ENCODE results near the gene PPBP.

PPBP gene, protein sequence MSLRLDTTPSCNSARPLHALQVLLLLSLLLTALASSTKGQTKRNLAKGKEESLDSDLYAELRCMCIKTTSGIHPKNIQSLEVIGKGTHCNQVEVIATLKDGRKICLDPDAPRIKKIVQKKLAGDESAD

DNA sequence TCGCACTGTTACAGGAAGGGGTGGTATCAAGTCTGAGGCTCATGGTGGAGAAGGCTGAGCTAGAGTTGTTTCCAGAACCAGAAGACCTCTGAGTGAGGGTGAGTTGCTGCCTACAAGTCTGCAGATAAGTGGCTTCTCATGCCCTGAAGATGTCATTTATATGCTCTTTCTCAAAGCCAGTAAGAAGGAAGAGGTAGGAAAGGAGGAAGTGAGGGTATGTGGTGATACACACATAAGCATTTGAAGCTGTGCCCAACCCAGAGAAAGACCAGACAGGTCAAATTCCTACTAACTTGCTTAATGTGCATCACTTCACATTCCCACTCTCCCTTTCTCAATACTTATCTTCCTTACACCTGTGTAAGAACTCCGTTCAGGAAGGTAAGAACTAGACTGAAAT lies at the start of gene PPBP:
PPBP (minus strand) TSS at position 130 of the 400 bp plus-strand sequence; CDS start at position 43, 87 bp downstream.
- DNase-seq (ENCODE audit: low read depth): no peak

DNA sequence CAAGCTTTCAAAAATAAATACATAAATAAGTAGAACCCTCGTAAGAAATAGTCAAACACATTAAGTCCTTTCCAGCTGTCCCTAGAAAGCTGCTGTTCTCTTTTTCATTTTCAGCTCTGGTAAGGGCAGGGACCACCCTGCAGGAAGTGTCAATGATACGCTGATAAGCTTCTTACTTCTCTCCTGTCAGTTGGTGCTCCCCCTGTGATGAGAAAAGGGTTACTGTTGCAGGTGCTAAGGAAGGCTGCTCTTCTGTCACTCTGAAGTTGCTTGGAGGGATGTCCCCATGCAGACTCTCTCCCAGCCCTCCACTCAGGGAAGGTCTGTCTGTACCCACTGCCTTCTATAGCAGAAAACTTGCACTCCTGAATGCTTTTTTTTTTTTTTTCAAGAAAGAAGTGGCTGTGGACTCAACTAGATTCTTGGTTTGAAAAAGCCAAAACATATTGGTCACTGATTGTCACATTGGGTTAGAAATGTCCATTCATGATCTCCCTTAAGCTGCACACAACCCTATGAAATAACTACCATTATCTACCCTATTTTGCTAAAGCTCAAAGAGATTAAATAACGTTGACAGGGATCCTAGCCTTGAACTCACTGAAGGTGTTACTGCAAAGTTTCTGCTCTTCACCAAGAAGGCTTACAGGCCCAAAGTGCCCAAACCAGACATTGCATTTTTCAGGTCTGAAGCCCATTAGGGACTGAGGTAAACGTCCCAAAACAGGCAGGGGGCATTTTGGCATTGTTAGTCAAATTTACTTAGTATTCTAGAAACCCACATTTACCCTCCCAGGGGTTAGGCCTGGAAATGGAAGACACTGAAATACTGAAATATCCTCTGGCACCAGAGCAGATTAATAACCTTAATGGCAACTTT lies 49.3 kb upstream of the PPBP start:
- no peak for DNase-seq (ENCODE audit: low read depth)

DNA sequence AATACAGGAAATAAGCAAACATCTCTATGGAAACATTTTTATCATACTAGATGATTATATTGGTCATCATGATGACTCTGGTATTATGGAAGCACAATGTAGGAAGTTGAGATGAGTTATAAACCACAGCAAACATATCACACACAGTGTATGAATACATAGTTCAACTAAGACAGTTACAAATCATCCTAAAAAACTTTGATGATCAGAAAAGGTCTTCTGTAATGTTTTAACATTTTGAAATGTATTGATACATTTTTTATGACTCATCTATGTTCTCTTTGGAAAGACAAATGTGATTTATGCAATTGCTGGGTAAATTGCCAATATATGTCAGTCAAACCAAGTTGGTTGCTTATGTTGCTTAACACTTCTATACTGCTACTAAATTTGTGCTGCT lies 45.7 kb upstream of the PPBP start:
- DNase-seq (ENCODE audit: low read depth): peak; percentile 49

DNA sequence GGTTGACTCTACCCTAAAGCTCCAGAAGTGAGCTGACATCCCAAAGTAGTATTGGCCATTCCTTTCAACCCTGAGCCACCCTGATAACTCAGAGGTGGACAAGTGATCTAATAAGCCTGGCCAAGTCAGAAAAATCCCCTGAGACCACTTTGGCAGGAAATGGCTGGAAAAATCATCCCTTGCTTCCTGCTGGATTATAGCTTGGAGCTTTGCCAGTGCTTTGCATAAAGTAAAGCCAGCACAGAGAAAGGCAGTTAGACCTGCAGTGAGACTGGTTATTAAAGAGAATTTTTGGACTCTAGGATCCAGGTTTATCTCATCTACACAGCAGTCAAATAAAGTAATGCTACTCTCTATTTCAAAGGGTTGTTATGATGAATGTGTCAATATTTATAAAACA lies 44.1 kb upstream of the PPBP start:
- no peak for DNase-seq (ENCODE audit: low read depth)

DNA sequence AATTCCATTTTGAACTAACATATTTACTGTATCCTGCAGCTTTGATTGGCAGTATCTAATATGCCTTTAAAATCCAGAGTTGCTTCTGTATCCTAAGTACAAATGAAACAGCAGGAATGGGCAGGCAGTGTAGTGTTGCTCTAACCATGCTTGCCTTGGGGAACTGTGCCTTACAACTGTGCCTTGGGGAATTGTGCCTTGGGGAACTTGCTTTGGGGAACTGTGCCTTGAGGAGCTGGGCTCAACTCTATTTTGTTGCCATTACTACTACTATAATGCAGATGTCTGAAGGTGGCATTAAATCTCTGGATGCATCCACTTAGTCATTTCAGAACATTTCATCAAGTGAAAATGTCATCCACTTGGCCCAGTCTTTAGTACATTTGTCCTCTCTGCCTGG lies 43.6 kb upstream of the PPBP start:
- no peak for DNase-seq (ENCODE audit: low read depth)

DNA sequence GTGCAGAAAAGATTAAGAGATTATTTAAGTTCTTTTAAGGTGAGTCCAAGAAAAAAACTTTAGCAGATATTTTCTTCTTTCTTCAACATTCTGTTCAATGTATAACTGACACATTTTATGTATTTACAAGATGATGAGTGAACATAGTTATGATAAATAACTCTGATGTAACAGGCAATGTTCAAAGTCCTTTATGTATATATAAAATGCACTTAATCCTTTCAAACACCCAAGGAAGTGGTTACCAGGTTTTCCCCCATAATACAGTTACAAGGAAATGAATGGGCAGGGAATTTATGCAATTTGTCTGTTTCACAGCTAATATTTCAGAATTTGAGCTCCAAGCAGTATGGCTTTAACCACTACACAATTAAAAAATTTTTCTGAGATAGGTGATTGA lies 42.3 kb upstream of the PPBP start:
- no peak for DNase-seq (ENCODE audit: low read depth)

DNA sequence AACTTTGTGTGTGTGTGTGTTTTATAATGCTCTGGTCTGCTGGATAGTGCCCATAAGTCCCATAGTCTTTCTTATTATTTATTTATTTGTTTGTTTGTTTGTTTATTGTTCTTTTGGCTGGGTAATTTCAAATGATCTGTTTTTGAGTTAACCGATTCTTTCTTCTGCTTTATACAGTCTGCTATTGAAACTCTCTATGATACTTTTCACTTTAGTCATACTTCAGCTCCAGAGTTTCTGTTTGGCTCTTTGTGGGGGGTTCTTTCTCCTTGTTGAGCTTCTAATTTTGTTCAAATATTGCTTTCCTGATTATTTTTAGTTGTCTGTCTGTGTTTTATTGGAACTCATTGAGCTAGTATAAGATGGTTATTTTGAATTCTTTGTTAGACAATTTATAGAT lies 40.5 kb upstream of the PPBP start:
- DNase-seq (ENCODE audit: low read depth): no peak

DNA sequence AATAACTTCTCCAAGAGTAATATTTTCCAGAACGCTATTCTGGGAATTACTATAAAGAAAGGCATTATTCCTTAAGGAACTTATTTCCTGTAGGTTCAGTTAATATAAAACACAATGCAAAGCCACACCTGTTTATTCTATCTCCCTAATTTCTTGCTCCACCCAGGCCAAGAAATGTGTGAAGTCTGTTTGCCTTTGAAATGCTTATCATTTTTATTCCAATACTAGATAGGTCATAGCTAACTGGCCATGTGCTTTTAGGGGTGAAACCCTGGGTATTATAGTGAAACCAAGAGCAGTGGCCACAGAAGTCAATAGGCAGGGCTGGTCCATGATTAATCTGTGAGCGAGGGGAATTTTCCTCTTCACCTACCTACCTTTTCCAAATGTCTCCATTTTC lies 35.7 kb upstream of the PPBP start:
- no peak for DNase-seq (ENCODE audit: low read depth)

DNA sequence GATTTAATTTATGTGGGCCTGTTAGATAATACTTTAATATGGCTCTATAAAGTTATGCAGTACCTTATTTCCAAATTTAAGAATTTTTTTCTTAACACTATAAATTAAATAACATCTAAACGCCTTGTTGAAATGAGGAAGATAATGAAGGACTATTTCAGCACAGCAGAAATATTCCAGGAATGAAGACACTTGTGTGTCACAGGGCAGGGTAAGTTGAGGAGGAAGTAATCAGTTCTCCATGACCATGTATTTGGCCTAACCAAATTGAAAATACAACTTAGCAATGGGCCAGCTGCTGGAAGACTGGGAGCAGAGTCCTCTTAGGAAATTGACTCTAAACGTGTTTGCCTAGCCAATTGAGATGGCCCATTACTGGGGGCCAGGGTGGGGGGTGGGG lies 33.6 kb upstream of the PPBP start:
- no peak for DNase-seq (ENCODE audit: low read depth)

DNA sequence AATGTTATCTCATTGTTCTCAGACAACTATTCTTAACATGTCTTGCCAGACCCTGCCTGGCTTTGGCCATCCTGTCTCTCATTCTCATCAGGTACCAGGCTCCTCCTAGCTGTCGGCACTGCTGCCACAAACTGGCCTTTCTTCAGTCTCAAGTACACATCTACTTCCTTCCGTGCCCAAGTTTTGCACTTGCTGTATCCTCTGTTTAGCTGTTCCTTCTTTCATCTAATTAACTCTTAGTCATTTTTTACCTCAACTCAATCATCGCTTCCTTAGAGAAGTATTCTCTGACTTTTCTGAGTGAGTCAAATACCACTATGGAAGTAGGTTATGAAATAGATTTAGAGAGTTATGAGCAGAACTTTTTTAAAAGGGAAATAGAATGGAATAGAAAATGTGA lies 30.8 kb upstream of the PPBP start:
- no peak for DNase-seq (ENCODE audit: low read depth)

DNA sequence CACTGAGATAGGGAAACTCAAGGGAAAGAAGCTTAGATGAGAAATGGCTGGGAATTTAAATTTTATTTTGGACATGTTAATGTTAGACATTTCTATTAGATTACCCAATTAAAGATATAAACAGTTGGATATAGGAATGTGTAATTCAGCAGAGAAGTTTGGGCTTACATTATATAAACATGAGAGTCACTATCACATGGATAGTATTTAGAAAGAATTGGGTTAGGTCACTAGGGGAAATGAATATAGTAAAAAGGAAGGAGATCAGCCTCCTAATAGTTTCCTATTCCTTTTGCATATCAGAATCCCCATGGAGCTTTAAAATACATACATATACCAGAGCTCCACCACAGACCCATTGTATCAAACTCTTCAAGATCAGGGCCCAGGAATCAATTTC lies 30.1 kb upstream of the PPBP start:
- DNase-seq (ENCODE audit: low read depth): no peak

DNA sequence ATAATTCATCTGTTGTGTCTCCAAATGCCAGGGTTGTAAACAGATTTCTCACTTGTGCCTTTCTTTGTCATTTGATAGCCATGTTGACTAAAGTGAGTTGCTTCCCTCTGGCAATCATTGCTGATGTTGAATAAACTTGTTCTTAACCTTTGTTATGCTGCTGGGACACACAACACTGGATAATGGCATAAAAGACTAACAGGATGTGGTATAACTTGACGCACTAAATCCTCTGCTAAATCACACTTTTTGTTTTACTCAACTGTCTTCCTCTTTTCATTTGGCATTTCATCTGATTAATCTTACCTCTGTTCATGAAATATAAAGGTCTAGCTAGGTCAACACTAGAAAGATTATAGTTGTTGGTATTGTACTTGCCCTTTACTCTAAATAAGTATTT lies 28.1 kb upstream of the PPBP start:
- no peak for DNase-seq (ENCODE audit: low read depth)

DNA sequence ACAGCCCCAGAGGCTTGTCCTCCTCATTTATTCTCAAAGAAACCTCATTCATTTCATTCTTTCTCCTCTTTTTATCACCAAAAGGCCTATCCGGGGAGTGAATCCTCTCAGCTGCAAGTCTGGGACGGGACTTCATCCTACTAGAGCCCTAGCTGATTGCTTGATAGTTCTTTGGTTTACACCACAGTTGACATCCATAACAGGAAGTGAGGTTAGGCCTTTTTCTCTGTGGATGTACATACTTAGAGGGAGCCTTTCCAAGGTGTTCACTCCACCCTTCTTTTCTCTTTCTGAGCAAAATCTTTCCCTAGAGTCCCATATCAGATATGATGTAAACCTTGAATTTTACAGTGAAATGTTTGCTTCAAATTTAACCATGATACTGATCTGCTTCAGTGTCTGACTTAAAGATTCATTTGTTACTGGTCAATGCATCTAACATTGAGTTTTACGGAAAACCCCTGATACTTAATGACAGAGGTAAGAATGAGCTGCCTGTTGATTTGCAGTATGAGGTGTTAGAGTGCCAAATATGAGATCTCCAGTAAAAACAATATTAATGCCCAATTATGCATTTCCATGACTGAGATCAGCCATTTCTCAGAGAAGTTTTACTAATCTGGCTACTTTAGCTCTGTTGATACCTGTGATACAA lies 27.3 kb upstream of the PPBP start:
- DNase-seq (ENCODE audit: low read depth): no peak

DNA sequence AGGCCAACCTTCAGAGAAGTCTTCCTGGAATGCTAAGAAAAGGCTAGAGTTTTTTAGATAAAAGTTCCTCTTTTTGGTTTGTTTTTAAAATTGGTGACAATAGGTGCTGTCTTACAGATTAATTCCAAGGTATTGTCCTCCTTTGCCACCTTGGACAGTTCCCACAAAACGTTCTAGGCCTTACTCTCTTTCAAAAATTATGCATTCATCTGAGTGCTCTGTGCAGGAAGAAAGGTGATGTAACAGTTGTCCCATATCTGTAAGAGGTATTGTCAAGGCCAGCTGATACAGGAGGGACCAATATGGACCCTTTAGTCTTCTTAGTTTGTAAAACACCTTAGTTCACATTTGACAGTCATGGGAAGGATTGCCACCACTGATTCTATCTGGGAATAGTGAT lies 26.3 kb upstream of the PPBP start:
- no peak for DNase-seq (ENCODE audit: low read depth)

DNA sequence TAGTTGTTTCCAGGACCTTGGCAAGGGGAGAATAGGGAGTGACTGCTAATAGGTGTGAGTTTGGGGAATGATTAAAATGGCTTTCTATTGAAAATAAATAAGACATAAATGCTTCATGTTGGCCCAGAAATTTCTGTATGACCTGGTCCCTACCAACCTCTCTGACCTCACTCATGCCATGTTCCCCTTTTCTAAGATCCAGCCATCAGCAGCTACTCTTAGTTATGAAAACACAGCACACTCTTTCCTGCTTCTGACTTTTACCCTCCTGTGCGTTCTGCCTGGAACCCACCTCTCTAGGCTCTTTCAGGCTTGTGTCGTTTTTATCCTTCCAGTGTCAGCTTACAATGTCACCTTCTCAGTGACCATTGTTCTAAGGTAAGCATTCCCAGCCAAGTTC lies 25.3 kb upstream of the PPBP start:
- no peak for DNase-seq (ENCODE audit: low read depth)

DNA sequence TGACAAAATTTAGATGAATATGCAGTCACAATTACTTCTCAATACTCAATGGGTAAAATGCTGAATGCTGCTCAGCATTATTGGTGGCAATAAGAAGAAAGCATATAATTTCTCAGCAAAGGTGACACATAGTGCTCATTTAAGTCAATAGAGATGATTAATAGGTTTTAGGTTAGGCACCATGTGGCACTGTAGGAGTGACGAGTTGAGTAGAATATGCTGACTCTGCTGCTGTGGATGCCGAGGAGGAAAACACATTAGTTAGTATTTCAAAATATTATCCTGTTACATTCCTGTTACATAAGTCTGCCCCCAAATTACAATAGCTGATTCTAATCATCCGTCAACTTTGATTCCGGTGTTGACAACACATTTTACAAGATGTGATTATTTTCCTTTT lies 24.1 kb upstream of the PPBP start:
- no peak for DNase-seq (ENCODE audit: low read depth)

DNA sequence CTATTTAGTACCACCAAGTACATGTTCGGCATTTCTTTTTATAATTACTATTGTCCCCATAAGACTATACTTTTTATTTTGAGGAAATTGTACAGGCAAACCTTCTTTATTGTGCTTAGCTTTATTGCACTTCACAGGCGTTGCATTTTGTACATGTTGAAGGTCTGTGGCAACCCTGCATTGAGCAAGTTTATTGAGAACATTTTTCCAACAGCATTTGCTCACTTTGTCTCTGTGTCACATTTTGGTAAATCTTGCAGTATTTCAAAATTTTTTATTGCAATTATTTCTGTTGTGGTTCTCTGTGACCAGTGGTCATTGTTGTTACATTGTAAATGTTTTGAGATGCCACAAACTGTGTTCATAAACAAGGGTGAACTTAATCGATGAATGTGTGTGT lies 21.3 kb upstream of the PPBP start:
- no peak for DNase-seq (ENCODE audit: low read depth)

DNA sequence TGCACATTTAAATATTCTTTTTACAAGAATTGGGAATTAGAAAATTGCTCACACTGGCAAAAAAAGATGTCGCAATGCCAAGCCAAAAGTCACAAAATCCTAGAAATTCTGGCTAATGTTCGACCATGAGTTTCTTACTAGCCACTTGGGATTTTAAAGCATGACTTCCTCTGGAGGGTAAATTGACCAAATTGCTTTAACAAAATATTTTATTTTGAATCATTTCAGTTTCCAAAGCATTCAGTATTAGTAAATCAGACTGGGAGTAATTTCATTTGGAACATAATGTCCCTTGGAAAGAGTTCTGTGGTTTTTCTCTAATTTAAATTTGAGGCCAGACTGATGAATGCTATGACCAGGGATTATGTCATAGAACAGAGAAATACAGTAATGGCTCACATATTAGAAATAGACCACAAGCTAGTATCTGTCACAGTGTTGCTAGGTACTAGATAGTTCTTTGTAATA lies 18.1 kb upstream of the PPBP start:
- peak; percentile 72 for DNase-seq (ENCODE audit: low read depth)

DNA sequence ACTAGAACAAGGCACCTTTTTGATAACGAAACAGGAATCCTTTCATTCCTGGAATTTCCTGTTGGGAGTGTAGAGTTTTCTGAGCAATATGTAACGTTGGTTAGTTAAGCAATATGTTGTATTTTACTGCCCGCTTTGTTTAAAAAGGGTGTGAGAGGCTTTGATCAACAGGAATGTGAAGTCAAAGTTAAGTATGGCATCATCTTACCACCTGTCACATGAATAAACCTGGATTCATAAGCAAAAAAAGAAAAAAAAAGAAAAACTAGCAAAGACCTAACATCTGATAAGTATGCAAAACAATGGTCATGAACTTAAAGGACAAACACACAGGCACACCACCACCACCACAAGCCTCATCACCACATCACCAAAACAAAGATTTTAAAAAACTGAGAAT lies 17.5 kb upstream of the PPBP start:
- no peak for DNase-seq (ENCODE audit: low read depth)

DNA sequence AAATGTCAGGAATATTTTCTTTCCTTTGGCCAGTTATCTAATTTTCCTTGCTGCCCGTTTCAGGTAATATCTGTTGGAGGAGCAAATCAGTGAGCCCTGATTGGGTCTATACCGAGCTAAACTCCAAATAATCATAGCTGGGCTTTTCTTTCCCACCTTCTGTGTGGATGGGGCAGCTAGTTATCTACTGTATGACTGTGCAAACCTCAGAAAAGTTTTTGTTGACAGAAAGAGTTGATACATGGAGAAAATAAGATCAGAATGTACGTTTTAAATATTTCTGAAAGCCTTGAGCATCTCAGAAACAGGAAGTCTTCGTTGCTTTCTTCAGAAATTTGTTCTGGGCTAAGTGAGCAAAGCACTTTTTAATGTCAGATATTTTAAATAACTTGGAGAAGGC lies 16.7 kb upstream of the PPBP start:
- no peak for DNase-seq (ENCODE audit: low read depth)

DNA sequence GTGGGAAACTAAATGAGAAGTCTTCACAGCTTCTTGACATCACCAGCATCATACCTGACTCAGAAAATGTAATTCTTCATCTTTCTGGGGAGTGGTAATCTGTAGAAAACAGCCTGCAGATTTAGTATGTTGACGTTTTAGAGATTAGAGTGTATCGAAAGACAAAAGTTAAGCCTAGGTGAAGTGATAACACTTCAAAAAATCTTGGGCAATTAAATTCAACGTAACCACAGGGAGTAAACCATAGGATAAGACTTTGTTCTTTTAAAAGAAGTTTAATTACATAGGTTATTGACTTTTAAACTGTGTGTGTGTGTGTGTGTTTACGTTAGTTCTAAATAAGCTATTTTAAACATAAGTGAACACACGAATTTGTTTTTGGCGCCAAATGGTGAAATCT lies 12.3 kb upstream of the PPBP start:
- DNase-seq (ENCODE audit: low read depth): no peak

DNA sequence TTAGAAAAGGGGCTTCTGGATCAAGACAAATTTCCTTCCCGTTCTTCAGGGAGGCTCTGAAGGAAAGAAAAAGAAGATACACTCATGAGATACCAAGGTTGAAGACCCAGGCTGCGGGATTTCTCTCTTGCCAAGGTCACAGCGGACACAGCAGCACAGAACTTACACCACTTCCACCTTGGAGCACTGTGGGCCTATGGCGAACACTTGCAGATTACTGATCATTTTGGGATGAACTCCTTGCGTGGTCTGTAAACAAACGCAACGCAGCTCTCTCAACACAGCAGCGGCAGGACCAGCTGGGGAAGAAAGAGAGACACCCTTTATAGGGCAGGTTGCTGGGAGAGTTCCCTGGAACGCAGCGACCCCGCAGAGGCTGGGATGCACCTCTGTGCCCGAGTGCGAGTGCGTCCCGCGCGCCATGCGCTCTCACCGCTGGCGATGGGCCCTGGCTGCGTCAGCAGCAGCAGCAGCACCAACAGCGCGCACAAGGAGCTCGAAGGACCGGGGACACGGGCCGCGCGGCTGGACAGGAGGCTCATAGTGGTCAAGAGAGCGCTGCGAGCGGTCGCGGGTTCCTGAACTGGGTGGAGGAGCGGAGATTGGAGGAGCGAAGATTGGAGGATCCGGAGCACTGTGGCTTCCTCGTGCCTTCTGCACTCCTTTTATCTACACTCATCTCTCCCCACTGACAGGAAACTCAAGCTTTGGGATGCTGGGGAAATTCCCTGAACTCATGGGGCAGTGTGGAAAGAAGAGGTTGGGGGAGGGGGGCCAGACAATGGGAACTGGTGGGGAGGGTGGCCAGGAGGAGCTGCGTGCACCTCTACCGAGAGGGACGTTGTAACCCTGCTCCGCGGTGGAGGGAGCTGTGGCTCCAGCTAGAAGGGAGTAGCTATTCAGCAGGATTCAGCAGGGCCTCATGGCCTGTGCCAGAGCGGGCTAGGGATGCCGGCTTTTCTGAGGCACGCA lies 10.3 kb upstream of the PPBP start, which contains the start of gene CXCL5:
CXCL5 (minus strand) TSS at position 638 of the 972 bp plus-strand sequence; CDS start at position 542, 96 bp downstream.
- no peak for DNase-seq (ENCODE audit: low read depth)
